HepG2 (cell line): ENCODE data around the gene STX8.

Source experiments
- CBX2 ChIP-seq, 2 experiments: fragments of 200-600 bp in 1 of 2; sonication (generic); formaldehyde crosslinking in 1 of 2; IDR thresholded peaks; 2 replicates each; pipeline versions ENCODE4 v1.7.0 to v1.8.1; 2018 to 2022; ENCODE audit warnings: low read depth in 2 of 2, low read length in 1 of 2, mild to moderate bottlenecking in 1 of 2, missing genetic modification reagents in 1 of 2
- JUND ChIP-seq: sonication (generic); formaldehyde crosslinking; IDR thresholded peaks from 2 replicates; pipeline ENCODE4 v1.8.0; 2022; ENCODE audit warnings: mild to moderate bottlenecking, missing genetic modification reagents
- MIER2 ChIP-seq: IDR thresholded peaks from 2 replicates; pipeline ENCODE4 v1.6.1; 2016; ENCODE audit warnings: missing biosample characterization, missing genetic modification reagents
- NFRKB ChIP-seq: fragments of 450-650 bp; IDR thresholded peaks from 2 replicates; pipeline ENCODE4 v1.6.1; 2017
- SCMH1 ChIP-seq: sonication (generic); formaldehyde crosslinking; IDR thresholded peaks from 2 replicates; pipeline ENCODE4 v1.9.0; 2021; ENCODE audit warnings: missing genetic modification reagents, mild to moderate bottlenecking, borderline replicate concordance
- TF ChIP-seq, protein P1 (sequence below): sonication (generic); formaldehyde crosslinking; IDR thresholded peaks from 2 replicates; pipeline ENCODE4 v1.8.0; 2022; ENCODE audit warnings: low read depth, missing genetic modification reagents
- TF ChIP-seq, protein P2 (sequence below): sonication (generic); formaldehyde crosslinking; conservative IDR thresholded peaks from 2 replicates; pipeline ENCODE4 v1.4.0; 2020; ENCODE audit warnings: missing genetic modification reagents
- TF ChIP-seq, protein P3 (sequence below): sonication (generic); formaldehyde crosslinking; IDR thresholded peaks from 2 replicates; pipeline ENCODE4 v1.5.0; 2020; ENCODE audit warnings: mild to moderate bottlenecking, missing genetic modification reagents, moderate library complexity

DNA sequence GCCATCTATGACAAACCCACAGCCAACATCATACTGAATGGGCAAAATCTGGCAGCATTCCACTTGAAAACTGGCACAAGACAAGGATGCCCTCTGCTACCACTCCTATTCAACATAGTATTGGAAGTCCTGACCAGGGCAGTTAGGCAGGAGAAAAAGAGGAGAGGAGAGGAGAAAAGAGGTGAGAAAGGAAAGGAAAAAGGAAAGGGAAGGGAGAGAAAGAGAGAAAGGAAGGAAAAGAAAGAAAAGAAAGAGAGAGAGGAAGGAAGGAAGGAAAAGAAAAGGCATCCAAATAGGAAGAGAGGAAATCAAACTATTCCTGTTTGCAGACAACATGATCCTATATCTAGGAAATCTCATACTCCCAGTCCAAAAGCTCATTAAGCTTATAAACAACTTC is 11.5 kb downstream of the STX8 start:
- TF ChIP-seq SCMH1 (no peak), JUND (no peak), MIER2 (CRISPR knock-in tag) (no peak), CBX2 (IDR thresholded peaks at IDR 0.05; ENCODE audit: low read depth, low read length) (no peak), CBX2 (CRISPR knock-in tag; IDR thresholded peaks at IDR 0.05; ENCODE audit: low read depth) (no peak), NFRKB (no peak)
- TF ChIP-seq, protein P1, sequence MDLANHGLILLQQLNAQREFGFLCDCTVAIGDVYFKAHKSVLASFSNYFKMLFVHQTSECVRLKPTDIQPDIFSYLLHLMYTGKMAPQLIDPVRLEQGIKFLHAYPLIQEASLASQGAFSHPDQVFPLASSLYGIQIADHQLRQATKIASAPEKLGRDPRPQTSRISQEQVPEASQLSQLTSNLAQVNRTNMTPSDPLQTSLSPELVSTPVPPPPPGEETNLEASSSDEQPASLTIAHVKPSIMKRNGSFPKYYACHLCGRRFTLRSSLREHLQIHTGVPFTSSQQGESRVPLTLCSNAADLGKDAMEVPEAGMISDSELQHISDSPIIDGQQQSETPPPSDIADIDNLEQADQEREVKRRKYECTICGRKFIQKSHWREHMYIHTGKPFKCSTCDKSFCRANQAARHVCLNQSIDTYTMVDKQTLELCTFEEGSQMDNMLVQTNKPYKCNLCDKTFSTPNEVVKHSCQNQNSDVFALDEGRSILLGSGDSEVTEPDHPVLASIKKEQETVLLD (CRISPR knock-in tag), result no peak
- TF ChIP-seq, protein P2, sequence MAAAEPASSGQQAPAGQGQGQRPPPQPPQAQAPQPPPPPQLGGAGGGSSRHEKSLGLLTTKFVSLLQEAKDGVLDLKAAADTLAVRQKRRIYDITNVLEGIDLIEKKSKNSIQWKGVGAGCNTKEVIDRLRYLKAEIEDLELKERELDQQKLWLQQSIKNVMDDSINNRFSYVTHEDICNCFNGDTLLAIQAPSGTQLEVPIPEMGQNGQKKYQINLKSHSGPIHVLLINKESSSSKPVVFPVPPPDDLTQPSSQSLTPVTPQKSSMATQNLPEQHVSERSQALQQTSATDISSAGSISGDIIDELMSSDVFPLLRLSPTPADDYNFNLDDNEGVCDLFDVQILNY, result no peak
- TF ChIP-seq, protein P3, sequence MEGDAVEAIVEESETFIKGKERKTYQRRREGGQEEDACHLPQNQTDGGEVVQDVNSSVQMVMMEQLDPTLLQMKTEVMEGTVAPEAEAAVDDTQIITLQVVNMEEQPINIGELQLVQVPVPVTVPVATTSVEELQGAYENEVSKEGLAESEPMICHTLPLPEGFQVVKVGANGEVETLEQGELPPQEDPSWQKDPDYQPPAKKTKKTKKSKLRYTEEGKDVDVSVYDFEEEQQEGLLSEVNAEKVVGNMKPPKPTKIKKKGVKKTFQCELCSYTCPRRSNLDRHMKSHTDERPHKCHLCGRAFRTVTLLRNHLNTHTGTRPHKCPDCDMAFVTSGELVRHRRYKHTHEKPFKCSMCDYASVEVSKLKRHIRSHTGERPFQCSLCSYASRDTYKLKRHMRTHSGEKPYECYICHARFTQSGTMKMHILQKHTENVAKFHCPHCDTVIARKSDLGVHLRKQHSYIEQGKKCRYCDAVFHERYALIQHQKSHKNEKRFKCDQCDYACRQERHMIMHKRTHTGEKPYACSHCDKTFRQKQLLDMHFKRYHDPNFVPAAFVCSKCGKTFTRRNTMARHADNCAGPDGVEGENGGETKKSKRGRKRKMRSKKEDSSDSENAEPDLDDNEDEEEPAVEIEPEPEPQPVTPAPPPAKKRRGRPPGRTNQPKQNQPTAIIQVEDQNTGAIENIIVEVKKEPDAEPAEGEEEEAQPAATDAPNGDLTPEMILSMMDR (CRISPR knock-in tag), result no peak
